HEK293 (cell line): ENCODE results near the gene MACROH2A2.

Experiments used
- CTCF ChIP-seq: fragments of 450-650 bp; formaldehyde crosslinking; IDR thresholded peaks from 2 replicates; pipeline ENCODE4 v1.5.1; 2016; ENCODE audit warnings: missing biosample characterization, missing genetic modification characterization
- EGR2 ChIP-seq: fragments of 450-650 bp; formaldehyde crosslinking; IDR thresholded peaks from 2 replicates; pipeline ENCODE4 v1.5.1; 2016; ENCODE audit warnings: low read depth, missing biosample characterization, missing genetic modification characterization
- TCF7L2 ChIP-seq: IDR thresholded peaks from 2 replicates; pipeline ENCODE4 v1.6.1; 2011; ENCODE audit warnings: low read depth, mild to moderate bottlenecking, inconsistent platforms, low read length, moderate library complexity, borderline replicate concordance
- ZNF202 ChIP-seq: fragments of 450-650 bp; formaldehyde crosslinking; IDR thresholded peaks from 2 replicates; pipeline ENCODE4 v1.5.1; 2016; ENCODE audit warnings: missing biosample characterization, missing genetic modification characterization, borderline replicate concordance
- ZNF549 ChIP-seq: fragments of 450-650 bp; IDR thresholded peaks from 2 replicates; pipeline ENCODE4 v1.5.1; 2018; ENCODE audit warnings: missing biosample characterization, missing genetic modification characterization, mild to moderate bottlenecking, inconsistent platforms, moderate library complexity
- ZNF561 ChIP-seq: fragments of 450-650 bp; IDR thresholded peaks from 2 replicates; pipeline ENCODE4 v1.5.1; 2018; ENCODE audit warnings: missing biosample characterization, missing genetic modification characterization, borderline replicate concordance
- ZNF785 ChIP-seq: fragments of 450-650 bp; formaldehyde crosslinking; IDR thresholded peaks from 2 replicates; pipeline ENCODE4 v1.5.1; 2016; ENCODE audit warnings: missing biosample characterization, missing genetic modification characterization
- ZSCAN23 ChIP-seq: fragments of 450-650 bp; formaldehyde crosslinking; IDR thresholded peaks from 2 replicates; pipeline ENCODE4 v1.5.1; 2016; ENCODE audit warnings: missing biosample characterization, missing genetic modification characterization

DNA sequence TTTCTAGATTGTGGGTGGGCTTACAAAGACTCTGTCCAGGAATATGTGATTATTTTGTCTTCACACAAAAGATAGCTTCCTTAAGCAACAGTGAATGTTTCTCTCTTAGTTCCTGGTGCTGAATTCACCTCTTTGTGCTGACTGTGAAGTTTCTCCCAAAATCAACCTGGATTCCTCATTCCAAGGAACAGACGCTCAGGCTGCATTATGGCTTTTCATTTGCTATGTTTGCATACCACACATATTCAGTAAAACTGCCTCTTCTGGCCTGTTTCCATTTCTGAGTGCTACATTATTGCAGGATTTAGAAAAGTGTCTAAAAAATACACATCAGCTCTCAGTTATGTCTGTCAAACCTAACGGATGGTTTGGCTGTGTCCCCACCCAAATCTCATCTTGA is 21.5 kb downstream of the MACROH2A2 start:
- TF ChIP-seq EGR2 (no peak), ZSCAN23 (no peak), CTCF (tag by site-specific recombination) (no peak), TCF7L2 (no peak), ZNF561 (tag by site-specific recombination) (no peak), ZNF549 (tag by site-specific recombination) (no peak), ZNF785 (no peak), ZNF202 (tag by site-specific recombination) (no peak)
